MG63 (cell line): ENCODE measurements around the gene BZW2. TPM values are rescaled to one million over a fixed set of nuclear protein-coding genes. Genes with fewer than 3 reads are reported as not detected.
A peak's percentile ranks its signal among the peaks of the same experiment; 100 is the strongest.

Source experiments
- DNase-seq: peaks from one replicate; pipeline ENCODE4 v3.0.0-alpha.2; 2020
- H3K27me3 ChIP-seq: fragments of 250-450 bp; sonication (Bioruptor Pico); 2 replicates; pipeline ENCODE4 v1.5.1; 2020; ENCODE audit warnings: mild to moderate bottlenecking, moderate library complexity
- H3K36me3 ChIP-seq: fragments of 250-450 bp; sonication (Bioruptor Pico); 2 replicates; pipeline ENCODE4 v1.5.1; 2020; ENCODE audit warnings: mild to moderate bottlenecking, moderate library complexity
- H3K4me3 ChIP-seq: fragments of 250-450 bp; sonication (Bioruptor Pico); 2 replicates; pipeline ENCODE4 v1.5.1; 2020; ENCODE audit warnings: mild to moderate bottlenecking, moderate library complexity
- H3K9me3 ChIP-seq: fragments of 250-450 bp; sonication (Bioruptor Pico); 2 replicates; pipeline ENCODE4 v1.5.1; 2020; ENCODE audit warnings: mild to moderate bottlenecking, moderate library complexity
- total RNA-seq: library from RNA; depleted of rRNA; stranded (reverse); fragments of >200 nt; shearing (Covaris generic); gene quantifications from 2 replicates; pipeline ENCODE4 v1.2.3, GENCODE V29; 2014; ENCODE audit warnings: low replicate concordance

The BZW2 gene
- total RNA-seq, 1 experiment from 2014 or later = 120 TPM

GRCh38 chr7:16724344-16724743 lies 78.4 kb downstream of the BZW2 start:
- no peak for DNase-seq
- Histone ChIP-seq H3K9me3 (no peaks in the 10 kb centered on the region), H3K27me3 (no peaks in the 10 kb centered on the region)

GRCh38 chr7:16726189-16726588 lies 80.2 kb downstream of the BZW2 start:
- no peaks in the 10 kb centered on the region for H3K36me3 ChIP-seq
- H3K27me3 ChIP-seq = no peaks in the 10 kb centered on the region
- no peaks in the 10 kb centered on the region for H3K9me3 ChIP-seq
- H3K4me3 ChIP-seq = no peak overlapping the region
- no peak for DNase-seq

More at GRCh38 chr7:16724344-16724743, 78.4 kb downstream of the BZW2 start:
- Histone ChIP-seq H3K36me3 (no peaks in the 10 kb centered on the region), H3K4me3 (no peak overlapping the region)

- Histone ChIP-seq H3K27me3 (no peaks in the 10 kb centered on the region), H3K9me3 (no peaks in the 10 kb centered on the region), H3K4me3 (no peak overlapping the region), H3K36me3 (no peaks in the 10 kb centered on the region)
- DNase-seq = no peak
Observed at GRCh38 chr7:16727736-16728135, 81.8 kb downstream of the BZW2 start.

- Histone ChIP-seq H3K9me3 (no peaks in the 10 kb centered on the region), H3K36me3 (no peaks in the 10 kb centered on the region), H3K27me3 (no peaks in the 10 kb centered on the region), H3K4me3 (no peak overlapping the region)
- no peak for DNase-seq
Observed at GRCh38 chr7:16728811-16729210, 82.8 kb downstream of the BZW2 start.

GRCh38 chr7:16729541-16729940 lies 83.6 kb downstream of the BZW2 start:
- DNase-seq = no peak
- H3K9me3 ChIP-seq = no peaks in the 10 kb centered on the region
- no peaks in the 10 kb centered on the region for H3K36me3 ChIP-seq
- no peak overlapping the region for H3K4me3 ChIP-seq
- H3K27me3 ChIP-seq = no peaks in the 10 kb centered on the region

GRCh38 chr7:16730937-16731336 lies 85.0 kb downstream of the BZW2 start:
- no peaks in the 10 kb centered on the region for H3K36me3 ChIP-seq
- no peak for DNase-seq
- no peak overlapping the region for H3K4me3 ChIP-seq
- H3K27me3 ChIP-seq = no peaks in the 10 kb centered on the region
- no peaks in the 10 kb centered on the region for H3K9me3 ChIP-seq

GRCh38 chr7:16732828-16733227 lies 86.8 kb downstream of the BZW2 start:
- no peaks in the 10 kb centered on the region for H3K27me3 ChIP-seq
- H3K4me3 ChIP-seq = no peak overlapping the region
- no peak for DNase-seq
- H3K9me3 ChIP-seq = no peaks in the 10 kb centered on the region
- H3K36me3 ChIP-seq = no peaks in the 10 kb centered on the region

GRCh38 chr7:16734148-16734726 lies 88.3 kb downstream of the BZW2 start:
- Histone ChIP-seq H3K4me3 (no peak overlapping the region), H3K9me3 (no peaks in the 10 kb centered on the region; the same call in 1 of the 2 replicates), H3K36me3 (no peaks in the 10 kb centered on the region), H3K27me3 (no peaks in the 10 kb centered on the region)
- DNase-seq = no peak

- Histone ChIP-seq H3K9me3 (no peaks in the 10 kb centered on the region; the same call in 1 of the 2 replicates), H3K27me3 (no peaks in the 10 kb centered on the region), H3K4me3 (no peak overlapping the region), H3K36me3 (no peaks in the 10 kb centered on the region)
- DNase-seq = no peak
Observed at GRCh38 chr7:16735020-16735419, 89.0 kb downstream of the BZW2 start.

- DNase-seq = no peak
- Histone ChIP-seq H3K4me3 (no peak overlapping the region), H3K36me3 (no peaks in the 10 kb centered on the region), H3K27me3 (no peaks in the 10 kb centered on the region), H3K9me3 (no peaks in the 10 kb centered on the region; the same call in 1 of the 2 replicates)
Observed at GRCh38 chr7:16738011-16738688, 92.2 kb downstream of the BZW2 start.

GRCh38 chr7:16739863-16740622 lies 94.1 kb downstream of the BZW2 start:
- Histone ChIP-seq H3K4me3 (no peak overlapping the region), H3K9me3 (no peaks in the 10 kb centered on the region; the same call in 1 of the 2 replicates), H3K36me3 (no peaks in the 10 kb centered on the region), H3K27me3 (no peaks in the 10 kb centered on the region)
- peak; percentile 91 for DNase-seq

GRCh38 chr7:16740623-16740953 lies 94.6 kb downstream of the BZW2 start:
- H3K36me3 ChIP-seq = no peaks in the 10 kb centered on the region
- H3K27me3 ChIP-seq = no peaks in the 10 kb centered on the region
- H3K9me3 ChIP-seq = no peaks in the 10 kb centered on the region; the same call in 1 of the 2 replicates
- no peak for DNase-seq
- H3K4me3 ChIP-seq = no peak overlapping the region

- no peak for DNase-seq
Observed at GRCh38 chr7:16740996-16741395, 95.0 kb downstream of the BZW2 start.

GRCh38 chr7:16741676-16742075 lies 95.7 kb downstream of the BZW2 start:
- Histone ChIP-seq H3K27me3 (no peaks in the 10 kb centered on the region), H3K4me3 (no peak overlapping the region), H3K36me3 (no peaks in the 10 kb centered on the region), H3K9me3 (no peaks in the 10 kb centered on the region; the same call in 1 of the 2 replicates)
- DNase-seq = no peak

More at GRCh38 chr7:16740996-16741395, 95.0 kb downstream of the BZW2 start:
- Histone ChIP-seq H3K36me3 (no peaks in the 10 kb centered on the region), H3K4me3 (no peak overlapping the region), H3K9me3 (no peaks in the 10 kb centered on the region; the same call in 1 of the 2 replicates), H3K27me3 (no peaks in the 10 kb centered on the region)

GRCh38 chr7:16742547-16742946 lies 96.6 kb downstream of the BZW2 start:
- no peak for DNase-seq
- Histone ChIP-seq H3K36me3 (no peaks in the 10 kb centered on the region), H3K27me3 (no peaks in the 10 kb centered on the region), H3K4me3 (no peak overlapping the region), H3K9me3 (no peaks in the 10 kb centered on the region; the same call in 1 of the 2 replicates)

GRCh38 chr7:16743236-16743635 lies 97.3 kb downstream of the BZW2 start:
- no peak overlapping the region for H3K4me3 ChIP-seq
- H3K9me3 ChIP-seq = no peaks in the 10 kb centered on the region; the same call in 1 of the 2 replicates
- H3K36me3 ChIP-seq = no peaks in the 10 kb centered on the region
- no peak for DNase-seq
- no peaks in the 10 kb centered on the region for H3K27me3 ChIP-seq

- no peaks in the 10 kb centered on the region for H3K9me3 ChIP-seq
- H3K36me3 ChIP-seq = no peaks in the 10 kb centered on the region
- H3K4me3 ChIP-seq = no peak overlapping the region
- no peaks in the 10 kb centered on the region for H3K27me3 ChIP-seq
- no peak for DNase-seq
Observed at GRCh38 chr7:16744518-16745250, 98.7 kb downstream of the BZW2 start.
